ENCODE measurements around the gene FBXO34. TPM values are rescaled to one million over a fixed set of nuclear protein-coding genes. Genes with fewer than 3 reads are reported as not detected.

Gene FBXO34
- total and polyA plus RNA-seq, 9 of the 15 experiments (the other 6 are each of a cell fraction or from before 2014, with no cell fraction given): 6.3 to 24.9 (median 16.2) TPM

DNA sequence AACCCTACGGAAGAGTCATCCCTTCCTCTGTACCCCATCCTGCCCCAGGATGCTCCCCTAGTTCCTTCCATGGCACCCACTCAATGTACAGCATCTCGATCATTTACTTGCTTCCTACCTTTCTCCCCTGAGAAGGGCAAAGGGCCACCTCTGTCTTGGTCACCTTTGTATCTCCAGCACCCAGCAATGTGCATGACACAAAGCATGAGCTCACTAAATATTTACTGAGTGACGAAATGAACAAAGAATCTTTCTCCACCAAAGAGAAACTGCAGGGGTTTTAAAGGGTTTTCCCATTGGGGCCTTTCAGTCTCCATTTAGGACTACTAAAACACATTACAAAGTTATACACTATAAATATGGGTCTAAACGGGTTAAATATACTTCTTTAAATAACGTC is 109.8 kb downstream of the FBXO34 start (continued):
- TF ChIP-seq, protein P1, sequence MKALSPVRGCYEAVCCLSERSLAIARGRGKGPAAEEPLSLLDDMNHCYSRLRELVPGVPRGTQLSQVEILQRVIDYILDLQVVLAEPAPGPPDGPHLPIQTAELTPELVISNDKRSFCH (CRISPR knock-in tag; IDR thresholded peaks at IDR 0.05): no peak
- TF ChIP-seq, protein P1 (tag; IDR thresholded peaks at IDR 0.05): no peak
- no peak for TF ChIP-seq HDAC2 (IDR thresholded peaks at IDR 0.05)
- no peak for TF ChIP-seq NR4A1 (CRISPR knock-in tag; IDR thresholded peaks at IDR 0.05)
- no peak for TF ChIP-seq NR4A1 (tag; IDR thresholded peaks at IDR 0.05)
- TF ChIP-seq ZNF274 (IDR thresholded peaks at IDR 0.05; ENCODE audit: borderline replicate concordance, low read depth, low read length): no peak
- TF ChIP-seq ZNF134 (CRISPR knock-in tag; conservative IDR thresholded peaks at IDR 0.05): no peak

DNA sequence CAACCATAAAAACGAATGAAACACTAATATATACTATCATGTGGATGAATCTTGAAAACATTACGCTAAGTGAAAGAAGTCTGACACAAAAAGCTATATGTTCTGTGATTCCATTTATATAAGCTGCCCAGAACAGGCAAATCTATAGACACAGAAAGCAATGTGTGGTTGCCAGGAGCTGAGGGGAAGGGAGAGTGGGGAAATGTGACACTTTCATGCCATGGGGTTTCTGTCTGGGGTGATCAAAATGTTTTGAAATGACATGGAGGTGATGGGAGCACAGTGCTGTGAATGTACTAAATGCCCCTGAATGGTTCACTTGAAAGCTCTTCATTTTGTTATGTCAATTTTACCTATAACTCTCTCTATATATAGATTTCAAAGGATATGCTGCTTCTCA is 110.3 kb downstream of the FBXO34 start:
- no peaks in the 10 kb centered on the region for H3K79me2 ChIP-seq (ENCODE audit: control insufficient read depth, insufficient read depth, low read length)
- no peak for FAIRE-seq
- no peak for ATAC-seq
- no peak overlapping the region for H3K4me2 ChIP-seq (ENCODE audit: insufficient read depth, low read length)
- H3K9me3 ChIP-seq (replicated peaks; ENCODE audit: control insufficient read depth, insufficient read depth, low read depth, low read length): no peaks in the 10 kb centered on the region
- intact Hi-C loops (cut with micrococcal nuclease): no loop called here
- TF ChIP-seq, protein P2, sequence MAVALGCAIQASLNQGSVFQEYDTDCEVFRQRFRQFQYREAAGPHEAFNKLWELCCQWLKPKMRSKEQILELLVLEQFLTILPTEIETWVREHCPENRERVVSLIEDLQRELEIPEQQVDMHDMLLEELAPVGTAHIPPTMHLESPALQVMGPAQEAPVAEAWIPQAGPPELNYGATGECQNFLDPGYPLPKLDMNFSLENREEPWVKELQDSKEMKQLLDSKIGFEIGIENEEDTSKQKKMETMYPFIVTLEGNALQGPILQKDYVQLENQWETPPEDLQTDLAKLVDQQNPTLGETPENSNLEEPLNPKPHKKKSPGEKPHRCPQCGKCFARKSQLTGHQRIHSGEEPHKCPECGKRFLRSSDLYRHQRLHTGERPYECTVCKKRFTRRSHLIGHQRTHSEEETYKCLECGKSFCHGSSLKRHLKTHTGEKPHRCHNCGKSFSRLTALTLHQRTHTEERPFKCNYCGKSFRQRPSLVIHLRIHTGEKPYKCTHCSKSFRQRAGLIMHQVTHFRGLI (CRISPR knock-in tag; IDR thresholded peaks at IDR 0.05): no peak
- no peak for TF ChIP-seq ZNF347 (CRISPR knock-in tag; IDR thresholded peaks at IDR 0.05; ENCODE audit: low read depth)
- no peak overlapping the region for H3K9ac ChIP-seq (ENCODE audit: insufficient read depth in 1 of 2, low read depth in 2 of 2, low read length in 2 of 2)
- peaks cover 20 to 49% of the 10 kb centered on the region in 2 experiments for H3K4me1 ChIP-seq (replicated peaks in 1 of 2; ENCODE audit: control insufficient read depth in 2 of 2, insufficient read depth in 2 of 2, low read length in 2 of 2)
- no peak overlapping the region for H3K4me3 ChIP-seq
- 64% methylated on average over 2 of the region's 2 CpGs for WGBS (ENCODE audit: insufficient coverage, low coverage, missing lambda C conversion rate)
- H3K27ac ChIP-seq (ENCODE audit: extremely low read depth, low read depth, low read length): no peak overlapping the region
- in situ Hi-C loops (cut with MboI): no loop called here
- peaks cover 34% of the 10 kb centered on the region for H3K36me3 ChIP-seq (ENCODE audit: control insufficient read depth, insufficient read depth, low read length)
- no peaks in the 10 kb centered on the region for H4K20me1 ChIP-seq (replicated peaks; ENCODE audit: control insufficient read depth, insufficient read depth, low read length)
- H3K9me1 ChIP-seq (ENCODE audit: control insufficient read depth, insufficient read depth, low read length): no peaks in the 10 kb centered on the region
- POLR2A ChIA-PET: interaction anchor here (1.0 to 1.6 kb wide), 2 partner anchors 9 to 21 kb away, joined by 3 to 5 read pairs; no protein-coding TSS in a partner anchor
- H2AFZ ChIP-seq (ENCODE audit: low read depth, low read length): no peak overlapping the region
- no peaks in the 10 kb centered on the region for H3K27me3 ChIP-seq (ENCODE audit: control insufficient read depth in 2 of 2, insufficient read depth in 2 of 2, low read length in 2 of 2)
- no peak for DNase-seq (ENCODE audit: extremely low read depth in 1 of 4, low spot score in 3 of 4)
- CTCF ChIA-PET (ENCODE audit: low intra/inter-chr PET ratio): no interaction called here
- BruUV-seq (replicated peaks): no TSS peak
